22Rv1 (cell line): ENCODE results near the gene STOML1.

Experiments
- H3K27ac ChIP-seq: fragments of 450-650 bp; 2 replicates; pipeline ENCODE4 v1.5.1; 2017
- CTCF ChIP-seq: fragments of 450-650 bp; IDR thresholded peaks from 2 replicates; pipeline ENCODE4 v1.5.1; 2017; ENCODE audit warnings: mild to moderate bottlenecking
- ZFX ChIP-seq: fragments of 450-650 bp; IDR thresholded peaks from 2 replicates; pipeline ENCODE4 v1.6.1; 2017; ENCODE audit warnings: antibody characterized with exemption, borderline replicate concordance

Gene STOML1

GRCh38 chr15:73985101-73985873, 6.8 kb downstream of the STOML1 start:
- no peak for TF ChIP-seq ZFX
- TF ChIP-seq CTCF: no peak
- no peak overlapping the region for H3K27ac ChIP-seq

GRCh38 chr15:73984208-73984979, 7.7 kb downstream of the STOML1 start:
- H3K27ac ChIP-seq: no peak overlapping the region
- no peak for TF ChIP-seq CTCF
- no peak for TF ChIP-seq ZFX

- no peak overlapping the region for H3K27ac ChIP-seq
- TF ChIP-seq ZFX: no peak
- no peak for TF ChIP-seq CTCF
These were observed 8.3 kb downstream of the STOML1 start for GRCh38 chr15:73983773-73984172.

- H3K27ac ChIP-seq: no peak overlapping the region
- no peak for TF ChIP-seq CTCF
- TF ChIP-seq ZFX: no peak
These were observed 8.8 kb downstream of the STOML1 start for GRCh38 chr15:73983211-73983727.

GRCh38 chr15:73982222-73982962, 9.7 kb downstream of the STOML1 start:
- no peak overlapping the region for H3K27ac ChIP-seq
- no peak for TF ChIP-seq CTCF
- TF ChIP-seq ZFX: no peak

- no peak for TF ChIP-seq CTCF
- no peak for TF ChIP-seq ZFX
- no peak overlapping the region for H3K27ac ChIP-seq
These were observed 10.3 kb downstream of the STOML1 start for GRCh38 chr15:73981761-73982221.
